Mammary epithelial cell (primary cell): Measurements from ENCODE around the gene METTL18.

Source experiments
- EZH2 ChIP-seq: IDR thresholded peaks from 2 replicates; pipeline ENCODE4 v1.6.1; 2012; ENCODE audit warnings: low read length, inconsistent platforms, borderline replicate concordance
- TF ChIP-seq, protein P1 (sequence below), 2 donors: IDR thresholded peaks in 1 of 2; conservative IDR thresholded peaks in 1 of 2; 2 replicates each; pipeline ENCODE4 v1.5.1; 2011 to 2012; ENCODE audit warnings: inconsistent platforms in 2 of 2, low read length in 2 of 2, mild to moderate bottlenecking in 2 of 2, control low read depth in 1 of 2, low read depth in 1 of 2; ENCODE audit not compliant: insufficient read depth in 1 of 2; ENCODE audit errors: extremely low read depth in 1 of 2

DNA sequence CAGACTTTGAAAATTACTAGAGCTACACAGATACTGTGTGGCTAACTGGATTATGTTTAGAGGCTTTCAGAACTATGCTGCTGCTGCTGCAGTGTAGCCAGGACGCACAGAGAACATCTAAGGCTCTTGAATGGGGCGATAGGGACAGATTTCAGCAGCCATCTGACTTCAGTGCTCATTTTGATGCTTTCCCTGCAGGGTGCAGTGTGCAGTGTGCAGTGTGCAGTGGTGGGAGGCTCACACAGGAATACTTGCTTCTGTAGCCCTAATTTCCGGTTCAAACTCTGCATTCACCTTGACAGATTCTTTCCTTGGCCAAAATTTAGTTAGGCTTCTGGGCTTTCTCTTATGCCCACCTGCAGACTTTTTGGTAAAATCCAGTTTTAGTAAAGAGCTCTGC lies 7.7 kb downstream of the METTL18 start:
- TF ChIP-seq, protein P1, sequence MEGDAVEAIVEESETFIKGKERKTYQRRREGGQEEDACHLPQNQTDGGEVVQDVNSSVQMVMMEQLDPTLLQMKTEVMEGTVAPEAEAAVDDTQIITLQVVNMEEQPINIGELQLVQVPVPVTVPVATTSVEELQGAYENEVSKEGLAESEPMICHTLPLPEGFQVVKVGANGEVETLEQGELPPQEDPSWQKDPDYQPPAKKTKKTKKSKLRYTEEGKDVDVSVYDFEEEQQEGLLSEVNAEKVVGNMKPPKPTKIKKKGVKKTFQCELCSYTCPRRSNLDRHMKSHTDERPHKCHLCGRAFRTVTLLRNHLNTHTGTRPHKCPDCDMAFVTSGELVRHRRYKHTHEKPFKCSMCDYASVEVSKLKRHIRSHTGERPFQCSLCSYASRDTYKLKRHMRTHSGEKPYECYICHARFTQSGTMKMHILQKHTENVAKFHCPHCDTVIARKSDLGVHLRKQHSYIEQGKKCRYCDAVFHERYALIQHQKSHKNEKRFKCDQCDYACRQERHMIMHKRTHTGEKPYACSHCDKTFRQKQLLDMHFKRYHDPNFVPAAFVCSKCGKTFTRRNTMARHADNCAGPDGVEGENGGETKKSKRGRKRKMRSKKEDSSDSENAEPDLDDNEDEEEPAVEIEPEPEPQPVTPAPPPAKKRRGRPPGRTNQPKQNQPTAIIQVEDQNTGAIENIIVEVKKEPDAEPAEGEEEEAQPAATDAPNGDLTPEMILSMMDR (conservative IDR thresholded peaks at IDR 0.05 in 1 of 2, IDR thresholded peaks at IDR 0.05 in 1 of 2; ENCODE audit: extremely low read depth in 1 of 2, insufficient read depth in 1 of 2, low read depth in 1 of 2, low read length in 2 of 2) = no peak
- no peak for TF ChIP-seq EZH2
